Kidney (tissue), 14 donors: ENCODE measurements around the gene TNS2. TPM values are rescaled to one million over a fixed set of nuclear protein-coding genes. Genes with fewer than 3 reads are reported as not detected.

Source experiments
- DNase-seq, 5 donors: peaks; one replicate each; pipeline ENCODE4 v3.0.0-alpha.2; 2013 to 2020
- FAIRE-seq: peaks from 2 replicates; lab custom pipeline; 2012; peaks lifted over from hg19 to GRCh38; lab: Jason Lieb, UNC
- H3K27ac ChIP-seq, 2 donors: one replicate each; pipeline ENCODE4 v1.7.0; 2013; ENCODE audit warnings: low read depth in 2 of 2, low read length in 2 of 2, inconsistent platforms in 1 of 2
- H3K27me3 ChIP-seq: one replicate; pipeline ENCODE4 v1.7.1; 2013; ENCODE audit warnings: low read length, inconsistent platforms; ENCODE audit not compliant: control insufficient read depth, insufficient read depth
- H3K36me3 ChIP-seq, 3 donors: one replicate each; pipeline versions ENCODE4 v1.7.0 to v1.7.1; 2013; ENCODE audit warnings: low read length in 3 of 3, control low read depth in 1 of 3, inconsistent platforms in 1 of 3; ENCODE audit not compliant: insufficient read depth in 3 of 3, control insufficient read depth in 2 of 3
- H3K4me1 ChIP-seq, 3 donors: one replicate each; pipeline versions ENCODE4 v1.7.0 to v1.7.1; 2013; ENCODE audit warnings: low read length in 3 of 3, inconsistent platforms in 1 of 3, low read depth in 1 of 3; ENCODE audit not compliant: control insufficient read depth in 2 of 3, insufficient read depth in 2 of 3
- H3K4me3 ChIP-seq, 3 donors: one replicate each; pipeline versions ENCODE4 v1.7.0 to v1.8.1; 2013; ENCODE audit warnings: low read length in 3 of 3, control low read depth in 1 of 3, inconsistent platforms in 1 of 3
- H3K9ac ChIP-seq, 3 donors: one replicate each; pipeline versions ENCODE4 v1.7.0 to v1.7.1; 2013; ENCODE audit warnings: low read length in 3 of 3, control low read depth in 1 of 3, inconsistent platforms in 1 of 3
- H3K9me3 ChIP-seq, 3 donors: one replicate each; pipeline versions ENCODE4 v1.7.0 to v1.7.1; 2013; ENCODE audit warnings: low read length in 3 of 3, control low read depth in 1 of 3, inconsistent platforms in 1 of 3; ENCODE audit not compliant: control insufficient read depth in 2 of 3, insufficient read depth in 1 of 3
- CTCF ChIP-seq: IDR thresholded peaks from 3 replicates; pipeline ENCODE4 v1.5.1; 2012; ENCODE audit warnings: mild to moderate bottlenecking, moderate library complexity, borderline replicate concordance; ENCODE audit not compliant: insufficient read depth; ENCODE audit errors: extremely low read depth
- intact Hi-C: fragments of 100-400 bp; cut with DNase I; formaldehyde crosslinking; loops from one replicate; pipeline ENCODE4 v1.11.1; 2022
- polyA plus RNA-seq: library from polyadenylated mRNA; stranded (reverse); fragments of 350-450 nt; fragmentation: Illumina TruSeq; extraction: RNeasy Lipid Tissue Mini Kit (QIAGEN cat#74804); gene quantifications from one replicate; pipeline ENCODE4 v1.2.3, GENCODE V29; 2014; ENCODE audit warnings: low read depth, low replicate concordance; ENCODE audit not compliant: insufficient read depth
- total RNA-seq: library from RNA; stranded (reverse); fragmentation: NEBNext Ultra II Directional; extraction: Animal tissue kit (Norgen Biotek cat#: 25700); gene quantifications from one replicate; pipeline ENCODE4 v1.2.1, GENCODE V29; 2021
- donor health status: control.
- donor health status: control.
- donor health status: control.
- donor health status: control.
- donor health status: control.
- donor health status: DM: yes; HTN: yes; CAD: no.
- donor health status: Normal renal cell carcinoma (clear cell type).

Gene TNS2
- total and polyA plus RNA-seq, 2 donors from 2014 or later: 90.1 to 179 TPM

- DNase-seq: peak; percentile 89 to 97 (median 93)
- Histone ChIP-seq H3K36me3 (peaks cover 2 to 7% (median 3%) of the 10 kb centered on the region in 3 donors), H3K9me3 (no peaks in the 10 kb centered on the region), H3K27me3 (no peaks in the 10 kb centered on the region), H3K27ac (peak overlapping the region; percentile 99), H3K4me1 (peaks cover 16 to 68% (median 59%) of the 10 kb centered on the region in 3 donors), H3K9ac (peak overlapping the region in 2 of 3 donors; percentile 34 to 97), H3K4me3 (peak overlapping the region in 2 of 3 donors; percentile 45 to 84)
- intact Hi-C loops: no loop called here
- FAIRE-seq: no peak
- peak; percentile 45 for TF ChIP-seq CTCF
Measured at GRCh38 chr12:53047221-53048032, 2.4 kb upstream of the TNS2 start.

GRCh38 chr12:53048033-53048779, 1.7 kb upstream of the TNS2 start:
- DNase-seq: peak; percentile 73 to 92 (median 84)
- Histone ChIP-seq H3K27me3 (no peaks in the 10 kb centered on the region), H3K4me3 (peak overlapping the region; percentile 44 to 84 (median 59)), H3K27ac (peak overlapping the region; percentile 99), H3K9ac (peak overlapping the region in 2 of 3 donors; percentile 34 to 97), H3K4me1 (peaks cover 16 to 74% (median 64%) of the 10 kb centered on the region in 3 donors), H3K36me3 (peaks cover 0 to 7% (median 3%) of the 10 kb centered on the region in 3 donors), H3K9me3 (no peaks in the 10 kb centered on the region)
- FAIRE-seq: no peak
- no peak for TF ChIP-seq CTCF
- intact Hi-C loops: no loop called here

DNA sequence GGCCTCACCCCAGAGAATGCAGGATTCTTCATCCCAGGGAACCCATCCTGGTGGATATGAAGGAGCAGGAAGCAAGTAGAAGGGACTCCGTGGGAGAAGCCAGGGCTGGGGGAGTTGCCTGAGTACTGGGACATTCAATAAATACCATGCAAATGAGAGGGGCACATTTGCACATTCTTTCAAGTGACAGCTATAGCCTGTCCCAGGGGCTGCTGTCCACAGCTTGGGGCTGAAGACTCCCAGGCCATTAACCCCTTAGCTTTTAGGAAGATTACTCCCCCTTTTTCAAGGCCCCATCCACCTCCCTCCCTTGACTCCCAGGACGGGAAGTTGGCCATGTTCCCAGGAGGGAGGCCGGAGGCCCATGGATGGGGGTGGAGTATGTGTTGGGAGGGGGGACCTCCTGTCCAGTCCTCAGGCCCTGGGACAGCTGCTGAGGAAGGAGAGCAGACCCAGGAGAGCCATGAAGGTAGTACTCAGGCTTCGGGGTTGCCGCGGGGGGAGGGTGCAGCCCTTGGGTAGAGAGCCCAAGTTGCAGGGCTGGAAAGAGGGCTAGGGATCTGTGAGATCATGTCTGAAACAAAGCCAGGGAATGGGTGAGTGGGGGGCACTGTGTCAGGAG, 974 bp upstream of the TNS2 start:
- Histone ChIP-seq H3K27ac (peak overlapping the region; percentile 99), H3K36me3 (peaks cover 0 to 7% (median 3%) of the 10 kb centered on the region in 3 donors), H3K27me3 (no peaks in the 10 kb centered on the region), H3K4me1 (peaks cover 16 to 81% (median 70%) of the 10 kb centered on the region in 3 donors), H3K9me3 (no peaks in the 10 kb centered on the region), H3K4me3 (peak overlapping the region; percentile 57 to 84 (median 59)), H3K9ac (peak overlapping the region; percentile 27 to 97 (median 30))
- DNase-seq (peak; percentile 82 to 95 (median 90)), FAIRE-seq (no peak)
- intact Hi-C loops: no loop called here
- TF ChIP-seq CTCF: no peak
